MM.1S (cell line): ENCODE results near the gene PHLDB1.

Source experiments
- EZH2 ChIP-seq: fragments of 300-600 bp; sonication (generic); optimal IDR thresholded peaks from 2 replicates; pipeline ENCODE3; 2017; ENCODE audit warnings: low read depth, mild to moderate bottlenecking, antibody characterized with exemption, low read length, mixed read lengths
- EZH2phosphoT487 ChIP-seq: fragments of 300-600 bp; sonication (generic); IDR thresholded peaks from 2 replicates; pipeline ENCODE4 v1.6.1; 2018; ENCODE audit warnings: antibody characterized with exemption, low read length
- TF ChIP-seq, protein P1 (sequence below): fragments of 300-600 bp; sonication (generic); IDR thresholded peaks from 2 replicates; pipeline ENCODE4 v1.5.1; 2016; ENCODE audit warnings: antibody characterized with exemption, low read length, mixed read lengths

DNA sequence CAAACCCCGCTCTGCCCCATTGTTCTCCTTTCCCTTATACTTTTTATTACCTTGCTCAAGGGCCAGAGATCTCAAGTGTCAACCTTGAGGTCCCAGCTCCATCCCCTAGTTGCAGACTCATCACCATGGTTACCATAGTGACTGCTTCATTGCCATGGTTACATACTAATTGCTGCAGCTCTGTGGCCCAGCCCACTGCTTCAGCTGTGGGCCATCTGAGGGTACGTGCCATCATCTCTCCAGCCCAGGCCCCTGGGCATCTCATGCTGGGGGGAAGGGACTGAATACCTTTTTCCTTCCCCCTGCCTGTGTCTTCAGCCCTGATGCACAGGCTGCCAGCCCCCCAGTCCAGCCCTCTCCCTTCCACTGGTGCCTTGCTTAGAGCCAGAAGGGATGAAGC is 49.8 kb downstream of the PHLDB1 start:
- TF ChIP-seq, protein P1, sequence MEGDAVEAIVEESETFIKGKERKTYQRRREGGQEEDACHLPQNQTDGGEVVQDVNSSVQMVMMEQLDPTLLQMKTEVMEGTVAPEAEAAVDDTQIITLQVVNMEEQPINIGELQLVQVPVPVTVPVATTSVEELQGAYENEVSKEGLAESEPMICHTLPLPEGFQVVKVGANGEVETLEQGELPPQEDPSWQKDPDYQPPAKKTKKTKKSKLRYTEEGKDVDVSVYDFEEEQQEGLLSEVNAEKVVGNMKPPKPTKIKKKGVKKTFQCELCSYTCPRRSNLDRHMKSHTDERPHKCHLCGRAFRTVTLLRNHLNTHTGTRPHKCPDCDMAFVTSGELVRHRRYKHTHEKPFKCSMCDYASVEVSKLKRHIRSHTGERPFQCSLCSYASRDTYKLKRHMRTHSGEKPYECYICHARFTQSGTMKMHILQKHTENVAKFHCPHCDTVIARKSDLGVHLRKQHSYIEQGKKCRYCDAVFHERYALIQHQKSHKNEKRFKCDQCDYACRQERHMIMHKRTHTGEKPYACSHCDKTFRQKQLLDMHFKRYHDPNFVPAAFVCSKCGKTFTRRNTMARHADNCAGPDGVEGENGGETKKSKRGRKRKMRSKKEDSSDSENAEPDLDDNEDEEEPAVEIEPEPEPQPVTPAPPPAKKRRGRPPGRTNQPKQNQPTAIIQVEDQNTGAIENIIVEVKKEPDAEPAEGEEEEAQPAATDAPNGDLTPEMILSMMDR, result no peak
- TF ChIP-seq EZH2 (no peak), EZH2phosphoT487 (no peak)
